Heart right ventricle (tissue), 16 donors: ENCODE measurements around the gene LRRC17. TPM values are rescaled to one million over a fixed set of nuclear protein-coding genes. Genes with fewer than 3 reads are reported as not detected.

Experiments used
- ATAC-seq, 8 donors: fragments of 200-7000 bp; cut with Tn5 transposase; one replicate each; pipeline ENCODE4 v1.9.1; 2020; ENCODE audit warnings: mild to moderate bottlenecking in 8 of 8, moderate library complexity in 8 of 8, moderate number of reproducible peaks in 1 of 8
- DNase-seq, 2 donors: peaks; one replicate each; pipeline ENCODE4 v3.0.0-alpha.2; 2020
- H3K27ac ChIP-seq, 10 donors: fragments of 200-600 bp; sonication (generic) in 2 of 10; one replicate each; pipeline versions ENCODE4 v1.5.0 to v1.8.0; 2020 to 2022; ENCODE audit warnings: mild to moderate bottlenecking in 3 of 10
- H3K27me3 ChIP-seq, 7 donors: fragments of 200-600 bp; one replicate each; pipeline ENCODE4 v1.8.0; 2021 to 2022; ENCODE audit warnings: mild to moderate bottlenecking in 2 of 7
- H3K36me3 ChIP-seq, 9 donors: fragments of 200-600 bp; sonication (generic) in 1 of 9; one replicate each; pipeline versions ENCODE4 v1.5.0 to v1.8.0; 2020 to 2022; ENCODE audit warnings: mild to moderate bottlenecking in 2 of 9
- H3K4me1 ChIP-seq, 9 donors: fragments of 200-600 bp; sonication (generic) in 1 of 9; one replicate each; pipeline versions ENCODE4 v1.5.0 to v1.8.0; 2020 to 2022; ENCODE audit warnings: mild to moderate bottlenecking in 4 of 9
- H3K4me3 ChIP-seq, 10 donors: fragments of 200-600 bp; sonication (generic) in 2 of 10; one replicate each; pipeline versions ENCODE4 v1.5.0 to v1.8.0; 2020 to 2022; ENCODE audit warnings: mild to moderate bottlenecking in 7 of 10, moderate library complexity in 2 of 10
- H3K9me3 ChIP-seq, 11 donors: fragments of 200-600 bp in 10 of 11; sonication (generic) in 2 of 11; one replicate each; pipeline versions ENCODE4 v1.5.0 to v1.8.0; 2013 to 2022; ENCODE audit warnings: mild to moderate bottlenecking in 2 of 11, control low read depth in 1 of 11, moderate library complexity in 1 of 11
- CTCF ChIP-seq, 9 donors: fragments of 200-600 bp; sonication (generic) in 2 of 9; IDR thresholded peaks; one replicate each; pipeline versions ENCODE4 v1.5.0 to v1.8.0; 2021 to 2022; ENCODE audit warnings: antibody characterized with exemption in 9 of 9, mild to moderate bottlenecking in 5 of 9, moderate library complexity in 1 of 9
- WGBS, 2 donors: extraction: QIAGEN DNeasy Blood & Tissue Kit; methylation state at CpG; one replicate each; pipeline ENCODE4 v1.1.7; 2013; ENCODE audit warnings: inconsistent platforms in 1 of 2; 5-methylcytosine and 5-hydroxymethylcytosine counted together
- intact Hi-C, 10 donors: fragments of 100-400 bp; cut with DNase I; formaldehyde crosslinking; loops; one replicate each; pipeline versions ENCODE4 v1.11.1 to v1.14.2; 2022
- polyA plus RNA-seq, 2 donors: library from polyadenylated mRNA; stranded (reverse); fragments of 200-250 nt; gene quantifications; one replicate each; pipeline ENCODE4 v1.2.3, GENCODE V29; 2013
- total RNA-seq, 10 donors: library from RNA; stranded (reverse); fragmentation: NEBNext Ultra II Directional in 3 of 10; extraction: Animal tissue kit (Norgen Biotek cat#: 25700) in 3 of 10; gene quantifications; one replicate each; pipeline versions ENCODE4 v1.2.1 to v1.2.4, GENCODE V29; 2021 to 2023
- donor health status: Arrhythmogenic right ventricular cardiomyopathy.
- donor health status: ischemic (EF 13 %, LVEDD 7.1; RV severe dilation, severe dysfunction).
- donor health status: healthy with polysubstance abuse.
- donor health status: DM: no; HTN: yes; CAD: no.
- donor health status: DM: no; HTN: no; CAD: no.
- donor health status: ischemic (EF 25% LVEDD 6.9; RV normal size, moderate dysfunction).
- donor health status: ischemic (EF 25% LVEDD 5.7; RV mildly dilated, moderate dysfunction).
- donor health status: healthy.
- donor health status: DM: yes; HTN: yes; CAD: no.
- donor health status: Ischemic cardiomyopathy.
- donor health status: ischemic (EF 35%, LVEDD 5.7; RV mildly dilated, moderate dysfunction).
- donor health status: nonischemic (EF 11% LVEDD 7.7; RV severe dilation, severe dysfunction).
- donor health status: DM: yes; HTN: yes; CAD: no.
- donor health status: PGD.
- donor health status: ischemic (EF 29% LVEDD 5.4; RV normal size, mild dysfunction).
- donor health status: nonischemic (EF 23%, LVEDD 6.1; RV moderate dilation, normal function).

LRRC17 gene
- total and polyA plus RNA-seq, 12 donors, result 0.12 to 9.5 (median 2.6) TPM

- intact Hi-C loops, result no loop called here
- 49 to 59% methylated on average over 7 of the region's 7 CpGs for WGBS, 2 donors
- ATAC-seq (peak in 1 of 8 donors; percentile 17), DNase-seq (no peak)
- Histone ChIP-seq H3K9me3 (peaks cover 0 to 21% (median 10%) of the 10 kb centered on the region in 11 donors), H3K27me3 (no peaks in the 10 kb centered on the region), H3K4me3 (no peak overlapping the region), H3K36me3 (no peaks in the 10 kb centered on the region), H3K4me1 (peaks cover 0 to 9% (median 0%) of the 10 kb centered on the region in 9 donors), H3K27ac (no peak overlapping the region)
- TF ChIP-seq CTCF (IDR thresholded peaks at IDR 0.05), result no peak
Observed at GRCh38 chr7:102983602-102984001, 70.8 kb downstream of the LRRC17 start.

- Histone ChIP-seq H3K27me3 (no peaks in the 10 kb centered on the region), H3K4me1 (peaks cover 0 to 18% (median 0%) of the 10 kb centered on the region in 9 donors), H3K4me3 (no peak overlapping the region), H3K27ac (no peak overlapping the region), H3K36me3 (no peaks in the 10 kb centered on the region), H3K9me3 (peaks cover 0 to 6% (median 0%) of the 10 kb centered on the region in 11 donors)
- ATAC-seq (no peak), DNase-seq (no peak)
- TF ChIP-seq CTCF (IDR thresholded peaks at IDR 0.05), result no peak
- intact Hi-C loops, result no loop called here
Observed at GRCh38 chr7:102985176-102985783, 72.5 kb downstream of the LRRC17 start.

- H3K36me3 ChIP-seq, result no peaks in the 10 kb centered on the region
- ATAC-seq, result no peak
- peaks cover 0 to 46% (median 12%) of the 10 kb centered on the region in 9 donors for H3K4me1 ChIP-seq
- DNase-seq, result no peak
- H3K9me3 ChIP-seq, result no peaks in the 10 kb centered on the region
- WGBS, 2 donors, result 80 to 81% methylated on average over 2 of the region's 2 CpGs
- intact Hi-C loops, result no loop called here
- no peaks in the 10 kb centered on the region for H3K27me3 ChIP-seq
- H3K4me3 ChIP-seq, result no peak overlapping the region
- peak overlapping the region in 1 of 10 donors; percentile 46 for H3K27ac ChIP-seq
- no peak for TF ChIP-seq CTCF (IDR thresholded peaks at IDR 0.05)
Observed at GRCh38 chr7:102988088-102988487, 75.3 kb downstream of the LRRC17 start.

- Histone ChIP-seq H3K36me3 (no peaks in the 10 kb centered on the region), H3K4me1 (peaks cover 0 to 54% (median 13%) of the 10 kb centered on the region in 9 donors), H3K27me3 (no peaks in the 10 kb centered on the region), H3K4me3 (no peak overlapping the region), H3K27ac (peak overlapping the region in 1 of 10 donors; percentile 46), H3K9me3 (no peaks in the 10 kb centered on the region)
- no peak for TF ChIP-seq CTCF (IDR thresholded peaks at IDR 0.05)
- intact Hi-C loops, result no loop called here
- 67 to 77% methylated on average over 6 of the region's 6 CpGs for WGBS, 2 donors
- DNase-seq, result no peak
- peak in 1 of 8 donors; percentile 53 for ATAC-seq
Observed at GRCh38 chr7:102988631-102989560, 76.1 kb downstream of the LRRC17 start.
